Smooth muscle cell (in vitro differentiated cells): ENCODE results near the gene PDZD8. TPM values are rescaled to one million over a fixed set of nuclear protein-coding genes. Genes with fewer than 3 reads are reported as not detected.

Source experiments
- DNase-seq: peaks from one replicate; lab custom pipeline; 2025; ENCODE audit not compliant: unreplicated experiment; lab: John Stamatoyannopoulos, UW
- H2AFZ ChIP-seq: fragments of 200-600 bp; sonication (generic); 2 replicates; pipeline ENCODE4 v1.6.0; 2016; ENCODE audit warnings: antibody characterized with exemption, low read depth, mild to moderate bottlenecking
- H3F3A ChIP-seq: fragments of 200-600 bp; sonication (generic); 2 replicates; pipeline ENCODE4 v1.6.0; 2017; ENCODE audit warnings: antibody characterized with exemption, low read depth
- H3K27ac ChIP-seq: fragments of 200-600 bp; sonication (generic); 2 replicates; pipeline ENCODE4 v1.5.1; 2016; ENCODE audit warnings: low read depth, mild to moderate bottlenecking
- H3K27me3 ChIP-seq: fragments of 200-600 bp; sonication (generic); 2 replicates; pipeline ENCODE4 v1.6.1; 2016; ENCODE audit warnings: low read depth, mild to moderate bottlenecking
- H3K36me3 ChIP-seq: fragments of 200-600 bp; sonication (generic); 2 replicates; pipeline ENCODE4 v1.5.1; 2016; ENCODE audit warnings: low read depth
- H3K4me1 ChIP-seq: fragments of 200-600 bp; sonication (generic); 2 replicates; pipeline ENCODE4 v1.5.1; 2016; ENCODE audit warnings: low read depth
- H3K4me2 ChIP-seq: fragments of 200-600 bp; sonication (generic); 2 replicates; pipeline ENCODE4 v1.6.0; 2016; ENCODE audit warnings: mild to moderate bottlenecking
- H3K4me3 ChIP-seq: fragments of 200-600 bp; sonication (generic); 2 replicates; pipeline ENCODE4 v1.5.1; 2016; ENCODE audit warnings: mild to moderate bottlenecking
- H3K79me2 ChIP-seq: fragments of 200-600 bp; sonication (generic); 2 replicates; pipeline ENCODE4 v1.6.0; 2016; ENCODE audit warnings: low read depth, mild to moderate bottlenecking
- H3K9ac ChIP-seq: fragments of 200-600 bp; sonication (generic); 2 replicates; pipeline ENCODE4 v1.6.0; 2016; ENCODE audit warnings: low read depth
- H3K9me3 ChIP-seq: fragments of 200-600 bp; sonication (generic); replicated peaks from 2 replicates; pipeline ENCODE4 v1.5.1; 2016; ENCODE audit warnings: low read depth
- H4K20me1 ChIP-seq: fragments of 200-600 bp; sonication (generic); 2 replicates; pipeline ENCODE4 v1.6.0; 2016; ENCODE audit warnings: low read depth
- CTCF ChIP-seq: fragments of 200-600 bp; sonication (generic); IDR thresholded peaks from 2 replicates; pipeline ENCODE4 v1.5.1; 2017; ENCODE audit warnings: borderline replicate concordance, mild to moderate bottlenecking, antibody characterized with exemption; ENCODE audit not compliant: insufficient read depth, poor library complexity, severe bottlenecking
- WGBS: methylation state at CpG from one replicate; pipeline ENCODE4 v1.1.7; 2016; ENCODE audit warnings: low lambda C conversion rate; 5-methylcytosine and 5-hydroxymethylcytosine counted together
- polyA plus RNA-seq: library from polyadenylated mRNA; unstranded; fragments of >200 nt; fragmentation: Nextera tagmentation; extraction: Ambion mirVana; gene quantifications from 2 replicates; pipeline ENCODE4 v1.2.1, GENCODE V29; 2016
- total RNA-seq: library from RNA; depleted of rRNA; stranded (reverse); fragments of >200 nt; gene quantifications from 2 replicates; pipeline ENCODE4 v1.2.3, GENCODE V29; 2014

PDZD8 gene
- total and polyA plus RNA-seq, 2 experiments from 2014 or later, result 6.3 to 22.1 TPM

- no peaks in the 10 kb centered on the region for H3K36me3 ChIP-seq
- H3K79me2 ChIP-seq, result no peaks in the 10 kb centered on the region
- H3K9me3 ChIP-seq, result no peaks in the 10 kb centered on the region
- no peak overlapping the region for H3K4me3 ChIP-seq
- no peaks in the 10 kb centered on the region for H3F3A ChIP-seq
- WGBS, result 91% methylated on average over 5 of the region's 5 CpGs
- H3K4me2 ChIP-seq, result no peak overlapping the region
- peaks cover 29% of the 10 kb centered on the region for H3K27me3 ChIP-seq
- DNase-seq, result no peak
- no peak for TF ChIP-seq CTCF
- no peaks in the 10 kb centered on the region for H4K20me1 ChIP-seq
- no peak overlapping the region for H3K9ac ChIP-seq
- no peak overlapping the region for H2AFZ ChIP-seq
- H3K27ac ChIP-seq, result no peak overlapping the region
- H3K4me1 ChIP-seq, result no peaks in the 10 kb centered on the region
These were observed 45.5 kb upstream of the PDZD8 start for GRCh38 chr10:117420768-117421167.

DNA sequence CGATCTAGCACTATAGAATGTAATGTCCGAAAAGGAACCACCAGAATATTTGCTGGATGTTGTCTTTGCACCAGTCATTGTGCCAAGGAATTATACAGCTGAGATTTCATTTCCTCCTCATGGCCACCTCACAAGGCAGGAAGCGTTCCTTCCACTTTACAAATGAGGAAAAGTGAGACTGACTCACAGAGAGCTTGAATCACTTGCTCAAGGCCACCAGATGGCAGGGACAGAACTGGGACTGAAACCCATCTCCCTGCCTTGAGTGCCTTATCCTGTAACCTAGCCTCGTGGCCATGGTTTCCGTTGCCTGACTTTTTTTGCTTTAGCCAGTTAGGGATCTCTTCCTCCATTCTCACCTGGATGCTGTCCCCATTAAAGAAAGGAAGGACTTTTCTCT, 44.7 kb upstream of the PDZD8 start:
- Histone ChIP-seq H2AFZ (no peak overlapping the region), H3K27ac (no peak overlapping the region), H3K36me3 (no peaks in the 10 kb centered on the region), H3K9ac (no peak overlapping the region), H3F3A (no peaks in the 10 kb centered on the region), H3K4me3 (no peak overlapping the region), H3K79me2 (no peaks in the 10 kb centered on the region), H3K4me2 (no peak overlapping the region), H3K9me3 (no peaks in the 10 kb centered on the region), H3K4me1 (no peaks in the 10 kb centered on the region), H4K20me1 (no peaks in the 10 kb centered on the region), H3K27me3 (peaks cover 29% of the 10 kb centered on the region)
- DNase-seq, result no peak
- WGBS, result 79% methylated on average over 5 of the region's 5 CpGs
- TF ChIP-seq CTCF, result no peak

- Histone ChIP-seq H3K4me1 (no peaks in the 10 kb centered on the region), H3F3A (no peaks in the 10 kb centered on the region), H3K27ac (no peak overlapping the region), H3K9me3 (no peaks in the 10 kb centered on the region), H3K4me2 (no peak overlapping the region), H3K4me3 (no peak overlapping the region), H4K20me1 (no peaks in the 10 kb centered on the region), H3K27me3 (peaks cover 29% of the 10 kb centered on the region), H3K79me2 (no peaks in the 10 kb centered on the region), H3K36me3 (no peaks in the 10 kb centered on the region), H3K9ac (no peak overlapping the region), H2AFZ (no peak overlapping the region)
- DNase-seq, result no peak
- 91% methylated on average over 2 of the region's 2 CpGs for WGBS
- TF ChIP-seq CTCF, result no peak
These were observed 43.9 kb upstream of the PDZD8 start for GRCh38 chr10:117419159-117419558.

DNA sequence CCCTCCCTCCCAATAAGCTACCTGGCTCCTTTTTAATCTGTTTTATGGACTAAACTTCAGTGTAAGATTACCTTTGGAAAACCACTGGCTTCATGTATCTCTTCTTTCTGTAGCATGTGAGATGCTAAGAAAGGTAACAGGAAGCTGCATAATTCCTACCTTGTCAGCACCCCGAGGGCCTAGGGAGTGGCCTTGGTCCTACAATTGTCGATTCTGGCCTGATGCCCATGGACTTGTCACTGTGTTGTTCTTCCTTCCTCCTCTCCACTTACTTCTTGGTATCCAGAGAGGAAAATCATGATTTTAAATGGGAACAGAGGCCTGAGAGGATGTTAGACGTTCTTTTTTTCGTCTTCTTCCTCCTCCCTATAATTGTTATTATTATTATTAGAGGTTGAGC, 42.9 kb upstream of the PDZD8 start:
- Histone ChIP-seq H3F3A (no peaks in the 10 kb centered on the region), H3K36me3 (no peaks in the 10 kb centered on the region), H3K4me3 (no peak overlapping the region), H4K20me1 (no peaks in the 10 kb centered on the region), H2AFZ (no peak overlapping the region), H3K4me2 (no peak overlapping the region), H3K27me3 (peaks cover 30% of the 10 kb centered on the region), H3K9me3 (no peaks in the 10 kb centered on the region), H3K79me2 (no peaks in the 10 kb centered on the region), H3K4me1 (no peaks in the 10 kb centered on the region), H3K27ac (no peak overlapping the region), H3K9ac (no peak overlapping the region)
- DNase-seq, result no peak
- 84% methylated on average over 4 of the region's 4 CpGs for WGBS
- no peak for TF ChIP-seq CTCF
